Tongue (tissue), 2 donors: Measurements from ENCODE around the gene NUPR1. TPM values are rescaled to one million over a fixed set of nuclear protein-coding genes. Genes with fewer than 3 reads are reported as not detected.
"Not testable (repeated sequence)": the region's sequence is repeated elsewhere in the genome, so short reads cannot be mapped to it uniquely, and the experiment has no call there.

Experiments used
- DNase-seq: peaks from one replicate; pipeline ENCODE4 v3.0.0-alpha.2; 2015
- total RNA-seq: library from RNA; depleted of rRNA; stranded (reverse); fragments of >200 nt; gene quantifications from one replicate; pipeline ENCODE4 v1.2.3, GENCODE V29; 2014

Gene NUPR1
- total RNA-seq, 1 donor from 2014 or later, result 1.4 TPM

- DNase-seq, result not testable (repeated sequence)
These were observed 11.5 kb downstream of the NUPR1 start for GRCh38 chr16:28527100-28527785.

- no peak for DNase-seq
These were observed 12.3 kb downstream of the NUPR1 start for GRCh38 chr16:28526201-28527099.

DNA sequence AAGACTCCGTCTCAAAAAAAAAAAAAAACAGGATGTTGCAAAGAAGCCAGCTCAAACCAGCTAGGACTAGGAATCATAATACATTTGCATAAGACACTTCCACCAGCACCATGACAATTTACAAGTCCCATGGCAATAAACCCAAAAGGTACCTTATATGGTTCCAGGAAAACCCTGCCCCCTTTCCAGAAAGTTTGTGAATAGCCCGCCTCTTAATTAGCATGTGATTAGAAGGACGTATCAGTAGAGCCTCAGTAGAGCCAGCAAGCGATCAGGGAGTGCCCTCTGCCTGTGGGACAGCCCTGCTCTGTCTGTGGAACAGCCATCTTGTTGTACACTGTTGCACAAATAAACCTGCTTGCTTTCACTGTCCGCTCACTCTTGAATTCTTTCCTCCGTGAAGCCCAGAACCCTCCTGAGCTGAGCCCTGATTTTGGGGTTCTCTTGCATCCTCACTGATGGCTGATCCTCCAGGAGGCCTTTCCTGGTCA, 14.0 kb downstream of the NUPR1 start:
- no peak for DNase-seq

DNA sequence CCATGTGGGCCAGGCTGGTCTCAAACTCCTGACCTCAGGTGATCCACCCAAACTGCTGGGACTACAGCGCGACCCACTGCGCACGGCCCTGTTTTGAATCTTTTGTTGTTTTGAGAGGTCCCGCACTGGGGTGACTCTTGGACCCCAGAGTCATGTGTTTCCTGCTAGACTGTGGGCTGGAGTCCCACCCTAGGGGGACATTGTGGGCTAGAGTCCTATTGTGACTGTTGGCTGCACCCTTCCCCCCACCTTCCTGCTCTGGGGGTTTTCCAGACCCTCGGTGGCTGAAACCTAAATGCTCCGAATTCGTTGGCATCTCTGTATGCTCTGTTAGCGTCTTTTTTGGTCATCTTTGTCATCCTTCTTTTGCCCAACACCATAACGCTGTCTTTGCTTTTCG, 16.0 kb downstream of the NUPR1 start:
- DNase-seq, result no peak

- DNase-seq, result no peak
These were observed 17.3 kb downstream of the NUPR1 start for GRCh38 chr16:28521436-28521835.

- DNase-seq, result no peak
These were observed 18.1 kb downstream of the NUPR1 start for GRCh38 chr16:28520672-28521071.

DNA sequence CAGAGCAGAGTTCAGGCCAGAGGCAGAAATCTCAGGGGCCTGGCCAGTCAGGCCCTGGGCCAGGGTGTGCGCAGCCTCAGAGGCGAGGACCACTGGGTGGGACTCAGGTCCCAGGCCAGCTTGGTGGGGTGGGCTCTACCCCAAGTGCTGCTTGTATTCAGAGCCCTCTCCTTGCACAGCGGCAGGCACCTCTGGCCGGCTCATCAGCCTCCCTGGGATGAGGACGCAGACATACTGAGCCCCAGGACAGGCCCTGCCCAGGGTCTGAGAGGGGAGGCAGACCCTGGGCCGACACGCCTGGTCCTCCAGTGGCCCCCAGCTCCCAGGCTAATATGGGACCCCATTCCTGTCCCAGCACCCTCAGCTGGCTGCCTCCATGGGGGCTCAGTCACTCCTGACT, 24.5 kb downstream of the NUPR1 start:
- no peak for DNase-seq

DNA sequence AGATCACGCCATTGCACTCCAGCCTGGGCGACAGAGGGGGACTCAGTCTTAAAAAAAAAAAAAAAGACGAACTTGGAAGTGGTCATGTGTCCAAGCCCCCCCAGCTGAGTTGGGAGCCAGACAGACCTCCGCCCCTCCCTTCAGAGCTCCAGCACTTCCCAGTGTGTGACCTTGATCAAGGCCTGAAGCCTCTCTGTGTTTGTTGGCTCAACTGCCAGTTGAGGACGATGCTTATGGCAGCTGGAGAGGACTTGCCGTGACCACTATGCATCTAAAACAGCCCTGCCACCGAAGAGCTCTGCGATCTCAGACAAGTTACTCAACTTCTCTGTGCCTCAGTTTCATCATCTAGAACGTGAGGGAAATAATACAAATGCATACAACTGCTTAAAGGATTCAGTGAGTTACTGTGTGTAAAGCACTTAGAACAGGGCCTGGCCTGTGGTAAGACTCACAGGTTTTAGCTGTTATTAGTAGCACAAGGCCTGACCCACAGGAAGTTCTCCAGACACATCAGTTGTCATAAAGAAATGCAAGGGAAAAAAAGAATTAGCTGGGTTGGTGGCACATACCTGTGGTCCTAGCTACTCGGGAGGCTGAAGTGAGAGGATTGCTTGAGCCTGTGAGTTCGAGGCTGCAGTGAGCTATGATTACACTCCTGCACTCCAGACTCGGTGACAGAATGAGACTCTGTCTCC, 25.1 kb downstream of the NUPR1 start:
- no peak for DNase-seq

DNA sequence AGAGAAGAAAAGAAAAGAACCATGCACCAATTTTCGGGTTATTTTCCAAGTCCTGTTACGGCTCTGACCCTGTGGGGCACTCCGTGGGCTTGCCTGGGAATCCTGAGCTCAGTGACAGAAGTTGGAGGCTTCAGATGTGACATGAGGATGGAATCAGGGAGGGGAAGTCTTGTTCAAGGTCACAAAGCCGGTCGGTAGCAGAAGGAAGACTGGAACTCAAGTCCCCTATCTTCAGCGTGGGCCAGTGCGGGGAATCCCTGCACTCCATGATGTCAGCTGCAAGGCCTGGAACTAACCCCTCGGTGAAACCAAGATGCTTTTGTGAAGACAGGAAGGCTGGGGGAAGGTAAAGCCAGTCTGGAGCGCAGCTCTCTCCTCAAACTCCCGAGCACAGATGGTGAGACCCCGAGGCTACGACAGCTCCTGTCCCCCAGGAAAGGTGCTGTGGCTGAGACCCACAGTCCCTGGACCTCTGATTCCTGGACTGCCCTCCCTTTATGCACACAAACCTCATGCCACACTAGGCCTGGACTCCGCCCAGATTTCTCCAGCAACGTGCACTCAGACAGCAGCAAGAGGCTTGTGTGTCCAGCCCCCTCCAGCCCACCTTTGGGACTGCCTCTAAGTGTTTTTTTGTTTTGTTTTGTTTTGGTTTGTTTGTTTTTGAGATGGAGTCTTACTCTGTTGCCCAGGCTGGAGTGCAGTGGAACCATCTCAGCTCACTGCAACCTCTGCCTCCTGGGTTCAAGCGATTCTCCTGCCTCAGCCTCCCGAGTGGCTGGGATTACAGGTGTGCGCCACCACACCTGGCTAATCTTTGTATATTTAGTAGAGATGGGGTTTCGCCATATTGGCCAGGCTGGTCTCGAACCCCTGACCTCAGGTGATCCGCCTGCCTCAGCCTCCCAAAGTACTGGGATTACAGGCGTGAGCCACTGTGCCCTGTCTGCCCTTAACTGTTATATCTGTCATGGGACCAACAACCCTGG, 26.7 kb downstream of the NUPR1 start:
- DNase-seq, result no peak

DNA sequence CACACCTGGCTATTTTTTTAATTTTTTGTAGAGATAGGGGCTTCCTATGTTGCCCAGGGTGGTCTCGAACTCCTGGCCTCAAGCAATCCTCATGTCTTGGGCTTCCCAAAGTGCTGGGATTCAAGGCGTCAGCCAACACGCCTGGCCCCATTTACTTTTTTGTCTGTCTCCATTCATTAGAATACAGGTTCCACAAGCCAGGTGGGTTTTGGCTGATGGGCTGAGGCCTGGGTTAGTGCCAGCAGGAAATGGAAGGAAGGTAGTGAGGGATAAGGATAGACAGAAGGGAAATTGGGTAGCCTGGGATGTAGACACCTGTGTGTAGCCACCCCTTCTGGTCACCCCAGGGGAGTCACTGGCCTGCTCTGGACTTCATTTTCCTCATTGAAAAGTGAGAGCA, 27.7 kb downstream of the NUPR1 start:
- DNase-seq, result no peak

- no peak for DNase-seq
These were observed 33.2 kb downstream of the NUPR1 start for GRCh38 chr16:28505489-28506137.

DNA sequence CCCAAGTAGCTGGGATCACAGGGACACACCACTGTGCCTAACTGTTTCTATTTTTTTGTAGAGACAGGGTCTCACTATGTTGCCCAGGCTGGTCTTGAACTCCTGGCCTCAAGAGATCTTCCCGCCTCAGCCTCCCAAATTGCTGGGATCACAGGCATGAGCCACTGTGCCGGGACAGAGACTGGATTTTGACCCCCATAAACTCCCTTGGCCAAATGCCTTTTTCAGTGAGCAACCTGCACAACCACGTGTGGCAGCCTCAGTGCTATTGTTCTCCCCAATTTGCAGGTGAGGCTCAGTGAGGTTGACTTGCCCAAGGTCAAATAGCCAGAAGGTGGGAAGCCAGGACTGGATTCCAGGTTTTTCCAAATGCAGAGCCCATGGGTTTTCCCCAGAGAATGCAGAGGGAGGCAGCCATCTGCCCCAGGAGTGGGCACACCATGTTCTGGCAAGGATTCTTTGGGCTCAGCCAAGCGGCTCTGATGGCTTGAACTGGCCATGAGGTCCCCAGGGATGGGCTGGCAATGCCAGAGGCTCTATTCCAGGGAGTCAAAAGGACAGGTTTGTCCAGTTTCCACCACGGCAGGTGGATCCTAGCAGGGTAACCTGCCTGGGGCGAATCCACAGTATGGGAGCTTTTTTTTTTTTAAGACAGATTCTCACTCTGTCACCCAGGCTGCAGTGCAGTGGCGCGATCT, 33.9 kb downstream of the NUPR1 start:
- no peak for DNase-seq

DNA sequence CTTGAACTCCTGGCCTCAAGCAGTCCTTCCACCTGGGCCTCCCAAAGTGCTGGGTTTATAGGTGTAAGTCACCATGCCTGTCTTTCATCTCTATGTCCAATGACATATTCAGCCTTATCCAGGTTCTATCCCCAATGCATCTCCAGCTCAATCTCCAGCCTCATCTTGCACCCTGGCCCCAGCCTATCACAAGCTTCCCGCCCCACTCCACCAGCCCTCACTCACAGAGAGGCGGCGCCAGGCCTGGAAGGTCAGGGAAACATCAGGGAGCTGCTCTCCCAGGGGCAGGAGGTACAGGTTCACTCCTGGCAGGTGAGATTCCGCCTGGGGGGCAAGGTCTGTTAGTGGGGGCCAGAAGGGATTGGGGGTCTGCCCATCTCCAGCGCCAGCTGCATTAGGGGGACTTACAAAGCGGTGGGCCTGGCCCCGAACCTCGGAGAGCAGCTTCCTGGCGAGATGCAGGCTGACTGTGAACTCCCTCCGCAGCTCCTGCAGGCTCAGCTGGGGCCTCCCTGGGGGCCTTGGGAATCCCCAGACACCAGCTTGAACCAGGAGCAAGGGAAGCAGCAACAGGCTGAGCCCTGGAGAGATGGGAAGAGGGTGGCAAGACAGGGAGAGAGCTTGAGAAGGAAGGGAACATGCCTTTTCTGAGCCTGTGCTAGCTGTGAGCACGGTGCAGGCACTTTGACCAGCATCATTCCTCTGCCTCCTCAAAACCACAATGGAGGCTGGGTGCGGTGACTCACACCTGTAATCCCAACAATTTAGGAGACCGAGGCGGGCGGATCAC, 35.1 kb downstream of the NUPR1 start:
- no peak for DNase-seq

GRCh38 chr16:28502290-28502689, 36.5 kb downstream of the NUPR1 start:
- no peak for DNase-seq

- DNase-seq, result no peak
These were observed 37.2 kb downstream of the NUPR1 start for GRCh38 chr16:28501258-28502232.

DNA sequence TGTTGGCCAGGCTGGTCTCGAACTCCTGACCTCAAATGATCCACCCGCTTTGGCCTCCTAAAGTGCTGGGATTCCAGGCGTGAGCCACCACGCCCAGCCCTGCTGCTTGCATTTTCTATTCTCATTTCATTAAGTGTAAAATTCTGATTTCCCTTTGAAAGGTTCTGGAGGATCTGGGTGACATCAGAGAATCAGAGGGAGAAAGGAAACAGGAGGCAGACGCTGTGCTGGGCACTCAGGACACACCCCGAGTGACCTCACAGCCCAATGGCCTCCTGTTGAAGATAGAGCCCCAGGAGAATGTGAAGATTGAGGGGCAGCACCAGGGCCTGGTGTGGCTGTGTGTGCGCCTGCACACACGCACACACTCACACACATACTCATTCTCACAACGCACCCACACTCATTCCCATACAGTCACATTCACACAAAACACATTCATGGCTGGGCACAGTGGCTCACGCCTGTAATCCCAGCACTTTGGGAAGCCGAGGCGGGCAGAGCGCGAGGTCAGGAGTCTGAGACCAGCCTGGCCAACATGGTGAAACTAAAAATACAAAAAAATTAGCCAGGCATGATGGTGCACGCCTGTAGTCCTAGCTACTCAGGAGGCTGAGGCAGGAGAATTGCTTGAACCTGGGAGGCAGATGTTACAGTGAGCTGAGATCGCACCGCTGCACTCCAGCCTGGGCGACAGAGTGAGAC, 38.1 kb downstream of the NUPR1 start:
- DNase-seq, result not testable (repeated sequence)

GRCh38 chr16:28499854-28500253, 38.9 kb downstream of the NUPR1 start:
- DNase-seq, result no peak
